Mesothelial cell of epicardium (in vitro differentiated cells): Measurements from ENCODE around the gene TICAM1. TPM values are rescaled to one million over a fixed set of nuclear protein-coding genes. Genes with fewer than 3 reads are reported as not detected.
A peak's percentile ranks its signal among the peaks of the same experiment; 100 is the strongest.

Source experiments
- DNase-seq, 2 experiments: peaks; one replicate each; pipeline ENCODE4 v3.0.0; 2021; ENCODE audit warnings: low spot score in 2 of 2; ENCODE audit not compliant: unreplicated experiment in 2 of 2
- H3K27ac Mint-ChIP-seq: 2 replicates; pipeline ENCODE4 v1.8.0; 2021; ENCODE audit warnings: mixed read lengths
- H3K27me3 Mint-ChIP-seq: 2 replicates; pipeline ENCODE4 v1.8.0; 2021; ENCODE audit warnings: low read depth, mixed read lengths
- H3K36me3 Mint-ChIP-seq: 2 replicates; pipeline ENCODE4 v1.8.0; 2021; ENCODE audit warnings: mixed read lengths
- H3K4me1 Mint-ChIP-seq: 2 replicates; pipeline ENCODE4 v1.8.0; 2021; ENCODE audit warnings: mixed read lengths
- H3K4me3 Mint-ChIP-seq: 2 replicates; pipeline ENCODE4 v1.8.0; 2021; ENCODE audit warnings: mild to moderate bottlenecking, moderate library complexity, mixed read lengths
- H3K9me3 Mint-ChIP-seq: 2 replicates; pipeline ENCODE4 v1.8.0; 2021; ENCODE audit warnings: mixed read lengths
- CTCF ChIP-seq: fragments of 200-600 bp; sonication (generic); IDR thresholded peaks from one replicate; pipeline ENCODE4 v1.5.0; 2021; ENCODE audit warnings: antibody characterized with exemption; ENCODE audit not compliant: unreplicated experiment
- microRNA-seq: library from miRNA; unstranded; fragments of <30 nt; microRNA quantifications from one replicate; pipeline ENCODE4 v1.2.0, GENCODE V29; 2021; ENCODE audit warnings: inconsistent platforms, mixed read lengths
- total RNA-seq: library from RNA; stranded (reverse); gene quantifications from 3 replicates; pipeline ENCODE4 v1.2.1, GENCODE V29; 2021

Gene TICAM1
- total RNA-seq, 1 donor from 2014 or later: 7.6 TPM

- Mint-ChIP-seq H3K27ac (no peak overlapping the region), H3K4me1 (no peaks in the 10 kb centered on the region), H3K4me3 (no peak overlapping the region), H3K27me3 (peaks cover 29% of the 10 kb centered on the region), H3K36me3 (no peaks in the 10 kb centered on the region), H3K9me3 (peaks cover 3% of the 10 kb centered on the region)
- TF ChIP-seq CTCF: no peak
- DNase-seq: no peak
Measured at GRCh38 chr19:4772566-4772965, 58.9 kb downstream of the TICAM1 start.

GRCh38 chr19:4768934-4769777 is 62.4 kb downstream of the TICAM1 start:
- DNase-seq: peak; percentile 87 to 96
- Mint-ChIP-seq H3K4me1 (no peaks in the 10 kb centered on the region), H3K27ac (peak overlapping the region; percentile 62), H3K27me3 (peaks cover 28% of the 10 kb centered on the region), H3K9me3 (no peaks in the 10 kb centered on the region), H3K4me3 (no peak overlapping the region), H3K36me3 (no peaks in the 10 kb centered on the region)
- TF ChIP-seq CTCF: no peak

Small RNA genes lying within 50 kb of the gene (microRNA-seq; reads per million reads assigned to microRNA genes)
- not detected for gene MIR7-3

Other genes starting within 250 kb of the TICAM1 start
- gene TNFAIP8L1, start 192.2 kb downstream of the TICAM1 start, total RNA-seq: 7.4 to 8.2 TPM (median 7.7 TPM) in 3 replicates
- 50.8 to 53.1 TPM (median 51.2 TPM) in 3 replicates for gene MYDGF, start 161.4 kb downstream of the TICAM1 start, total RNA-seq
- 36.8 to 37.1 TPM (median 36.9 TPM) in 3 replicates for gene DPP9, start 107.9 kb downstream of the TICAM1 start, total RNA-seq
- gene FEM1A, start 40.0 kb downstream of the TICAM1 start, total RNA-seq: 11.0 to 11.5 TPM (median 11.5 TPM) in 3 replicates
- gene PLIN3, start 36.0 kb upstream of the TICAM1 start, total RNA-seq: 49.6 to 55.6 TPM (median 52.9 TPM) in 3 replicates
- gene ARRDC5, start 71.2 kb upstream of the TICAM1 start, total RNA-seq: not detected in 3 replicates
- gene UHRF1, start 77.8 kb upstream of the TICAM1 start, total RNA-seq: 27.6 to 28.9 TPM (median 27.8 TPM) in 3 replicates
- 71.6 to 80.5 TPM (median 74.0 TPM) in 3 replicates for gene KDM4B, start 137.4 kb upstream of the TICAM1 start, total RNA-seq